IPS DF 6.9 (cell line): ENCODE data around the gene ZNF468.
A peak's percentile ranks its signal among the peaks of the same experiment; 100 is the strongest.
"Not testable (repeated sequence)": the region's sequence is repeated elsewhere in the genome, so short reads cannot be mapped to it uniquely, and the experiment has no call there.

Experiments used
- DNase-seq: peaks from one replicate; pipeline ENCODE4 v3.0.0-alpha.2; 2013; ENCODE audit warnings: low read depth, low spot score
- H3K27ac ChIP-seq: one replicate; pipeline ENCODE4 v1.5.1; 2013; ENCODE audit warnings: low read length, control low read depth
- H3K27me3 ChIP-seq: 2 replicates; pipeline ENCODE4 v1.6.1; 2013; ENCODE audit warnings: mild to moderate bottlenecking, low read length; ENCODE audit not compliant: control insufficient read depth, insufficient read depth
- H3K36me3 ChIP-seq: 2 replicates; pipeline ENCODE4 v1.6.1; 2013; ENCODE audit warnings: low read length; ENCODE audit not compliant: control insufficient read depth, insufficient read depth
- H3K4me1 ChIP-seq: 2 replicates; pipeline ENCODE4 v1.6.1; 2013; ENCODE audit warnings: low read length; ENCODE audit not compliant: control insufficient read depth, insufficient read depth
- H3K4me3 ChIP-seq: 2 replicates; pipeline ENCODE4 v1.5.1; 2013; ENCODE audit warnings: mild to moderate bottlenecking, low read length
- H3K9me3 ChIP-seq: 2 replicates; pipeline ENCODE4 v1.6.1; 2013; ENCODE audit warnings: low read length, inconsistent platforms; ENCODE audit not compliant: control insufficient read depth, insufficient read depth
- WGBS: extraction: QIAGEN DNeasy Blood & Tissue Kit; methylation state at CpG from one replicate; pipeline ENCODE4 v1.1.7; 2013; ENCODE audit warnings: mixed read lengths, missing lambda C conversion rate; ENCODE audit not compliant: insufficient read length, insufficient coverage; 5-methylcytosine and 5-hydroxymethylcytosine counted together

The ZNF468 gene

GRCh38 chr19:52889076-52889475 lies 31.7 kb upstream of the ZNF468 start:
- no peak for DNase-seq
- whole genome bisulfite sequencing: no CpG with 5 or more reads among the region's 7 CpGs
- peaks cover 29% of the 10 kb centered on the region for H3K36me3 ChIP-seq
- no peaks in the 10 kb centered on the region for H3K9me3 ChIP-seq
- no peaks in the 10 kb centered on the region for H3K4me1 ChIP-seq
- H3K27me3 ChIP-seq: no peaks in the 10 kb centered on the region
- H3K4me3 ChIP-seq: no peak overlapping the region
- H3K27ac ChIP-seq: no peak overlapping the region

- WGBS: no CpG with 5 or more reads among the region's 11 CpGs
- no peak overlapping the region for H3K4me3 ChIP-seq
Observed at GRCh38 chr19:52880895-52881389, 23.5 kb upstream of the ZNF468 start.

GRCh38 chr19:52872996-52873395 lies 15.6 kb upstream of the ZNF468 start:
- not testable (repeated sequence) for H3K27ac ChIP-seq, H3K4me3 ChIP-seq, H3K36me3 ChIP-seq, DNase-seq, H3K27me3 ChIP-seq, H3K9me3 ChIP-seq, H3K4me1 ChIP-seq
- WGBS: no CpG with 5 or more reads among the region's 6 CpGs

More at GRCh38 chr19:52880895-52881389, 23.5 kb upstream of the ZNF468 start:
- H3K9me3 ChIP-seq: no peaks in the 10 kb centered on the region
- DNase-seq: no peak
- H3K36me3 ChIP-seq: peaks cover 19% of the 10 kb centered on the region
- H3K27me3 ChIP-seq: no peaks in the 10 kb centered on the region
- H3K27ac ChIP-seq: no peak overlapping the region
- no peaks in the 10 kb centered on the region for H3K4me1 ChIP-seq

GRCh38 chr19:52871466-52871865 lies 14.0 kb upstream of the ZNF468 start:
- Histone ChIP-seq H3K27ac (no peak overlapping the region), H3K4me1 (no peaks in the 10 kb centered on the region), H3K4me3 (no peak overlapping the region), H3K36me3 (no peaks in the 10 kb centered on the region), H3K27me3 (no peaks in the 10 kb centered on the region), H3K9me3 (no peaks in the 10 kb centered on the region)
- no peak for DNase-seq
- no CpG with 5 or more reads among the region's 3 CpGs for WGBS

- not testable (repeated sequence) for H3K27ac ChIP-seq, H3K4me1 ChIP-seq, H3K9me3 ChIP-seq, DNase-seq, H3K36me3 ChIP-seq, H3K27me3 ChIP-seq, H3K4me3 ChIP-seq
- WGBS: no CpG with 5 or more reads among the region's 11 CpGs
Observed at GRCh38 chr19:52868031-52868430, 10.6 kb upstream of the ZNF468 start.

- not testable (repeated sequence) for H3K27ac ChIP-seq, H3K36me3 ChIP-seq, DNase-seq, H3K27me3 ChIP-seq, H3K9me3 ChIP-seq, H3K4me1 ChIP-seq
- no CpG with 5 or more reads among the region's 31 CpGs for WGBS
- peak overlapping the region; percentile 48; the same call in 1 of the 2 replicates for H3K4me3 ChIP-seq
Observed at GRCh38 chr19:52856540-52857377, 660 bp downstream of the ZNF468 start.

GRCh38 chr19:52847352-52847751 lies 10.1 kb downstream of the ZNF468 start:
- H3K4me1 ChIP-seq, H3K9me3 ChIP-seq, DNase-seq, H3K36me3 ChIP-seq, H3K4me3 ChIP-seq, H3K27me3 ChIP-seq, H3K27ac ChIP-seq: not testable (repeated sequence)
- WGBS: no CpG with 5 or more reads among the region's 5 CpGs

- not testable (repeated sequence) for H3K27ac ChIP-seq, DNase-seq, H3K4me3 ChIP-seq, H3K4me1 ChIP-seq, H3K27me3 ChIP-seq, H3K9me3 ChIP-seq
- peaks cover 26% of the 10 kb centered on the region; the same call in 1 of the 2 replicates for H3K36me3 ChIP-seq
- no CpG with 5 or more reads among the region's 10 CpGs for WGBS
Observed at GRCh38 chr19:52840825-52841465, 16.5 kb downstream of the ZNF468 start.

- no CpG with 5 or more reads among the region's 1 CpG for WGBS
- not testable (repeated sequence) for H3K4me1 ChIP-seq, H3K9me3 ChIP-seq, H3K27me3 ChIP-seq, H3K27ac ChIP-seq, H3K4me3 ChIP-seq, DNase-seq, H3K36me3 ChIP-seq
Observed at GRCh38 chr19:52834289-52834688, 23.1 kb downstream of the ZNF468 start.

GRCh38 chr19:52833541-52833940 lies 23.9 kb downstream of the ZNF468 start:
- not testable (repeated sequence) for H3K36me3 ChIP-seq, H3K4me3 ChIP-seq, H3K4me1 ChIP-seq, H3K27ac ChIP-seq, H3K27me3 ChIP-seq, DNase-seq, H3K9me3 ChIP-seq
- no CpG with 5 or more reads among the region's 5 CpGs for WGBS
